Measurements from ENCODE around the gene LCAT.

- TF ChIP-seq CTCF (IDR thresholded peaks at IDR 0.05) (no peak), POLR2A (IDR thresholded peaks at IDR 0.05) (no peak)
These were observed 4.1 kb downstream of the LCAT start for GRCh38 chr16:67939507-67940445.

Measured in right lobe of liver (tissue), 4 donors.